ENCODE measurements around the gene IRF6.
"Not testable (repeated sequence)": the region's sequence is repeated elsewhere in the genome, so short reads cannot be mapped to it uniquely, and the experiment has no call there.

Gene IRF6

DNA sequence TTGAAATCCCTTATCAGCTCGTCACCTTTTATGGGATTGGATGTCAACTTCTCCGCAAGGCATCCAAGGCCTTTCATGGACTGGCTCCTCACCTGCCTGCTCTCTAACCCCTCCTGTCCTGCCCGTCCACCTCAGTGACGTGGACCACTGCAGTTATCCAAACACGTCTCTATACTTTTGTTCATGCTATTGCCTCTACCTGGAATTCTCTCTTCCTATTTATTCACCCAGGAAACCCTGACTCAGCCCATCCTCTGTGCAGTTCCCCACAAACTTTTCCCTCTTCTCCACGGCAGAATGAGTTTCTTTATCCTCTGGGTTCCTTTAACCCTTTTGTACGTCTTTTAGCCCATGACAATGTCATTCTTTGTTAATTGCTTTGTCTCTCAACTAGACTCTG is 16.8 kb upstream of the IRF6 start:
- FAIRE-seq, result no peak

DNA sequence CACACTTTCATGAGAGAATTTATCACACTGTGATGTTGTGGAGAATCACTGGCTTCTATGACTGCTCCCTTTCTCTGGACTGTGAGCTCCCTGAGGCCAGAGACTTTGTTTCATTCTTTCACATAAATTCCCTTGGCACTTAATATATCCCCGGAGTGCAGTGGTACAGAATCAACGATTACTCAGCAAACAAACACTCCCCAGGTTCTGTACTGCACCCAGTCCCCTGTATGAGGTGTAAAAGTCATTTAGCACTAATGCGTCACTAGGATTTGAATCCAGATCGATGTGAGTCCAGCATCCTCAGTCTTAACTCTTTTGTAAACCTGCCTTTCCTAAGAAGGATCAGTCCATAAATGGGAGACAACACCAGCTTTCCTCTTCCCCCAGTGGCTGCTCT is 15.0 kb upstream of the IRF6 start:
- no peak for FAIRE-seq

DNA sequence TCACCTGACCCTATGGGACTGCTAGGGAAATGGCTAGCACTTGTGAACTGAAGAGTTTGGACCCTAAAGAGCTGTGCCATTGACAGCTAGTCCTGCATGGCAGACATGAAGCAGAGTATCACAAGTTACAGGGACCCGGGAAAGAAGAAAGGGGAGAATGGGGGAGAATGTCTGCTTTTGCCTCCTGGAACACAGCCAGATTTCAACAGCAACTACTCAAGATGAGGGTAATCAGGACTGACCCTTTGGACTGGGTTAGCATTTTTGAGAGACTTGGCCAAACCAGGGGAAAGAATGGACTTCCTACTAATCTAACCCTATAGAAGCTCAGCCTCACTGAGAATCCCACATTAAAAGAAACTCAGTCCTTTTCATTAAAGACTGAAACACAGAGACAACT is 13.1 kb upstream of the IRF6 start:
- no peak for FAIRE-seq

DNA sequence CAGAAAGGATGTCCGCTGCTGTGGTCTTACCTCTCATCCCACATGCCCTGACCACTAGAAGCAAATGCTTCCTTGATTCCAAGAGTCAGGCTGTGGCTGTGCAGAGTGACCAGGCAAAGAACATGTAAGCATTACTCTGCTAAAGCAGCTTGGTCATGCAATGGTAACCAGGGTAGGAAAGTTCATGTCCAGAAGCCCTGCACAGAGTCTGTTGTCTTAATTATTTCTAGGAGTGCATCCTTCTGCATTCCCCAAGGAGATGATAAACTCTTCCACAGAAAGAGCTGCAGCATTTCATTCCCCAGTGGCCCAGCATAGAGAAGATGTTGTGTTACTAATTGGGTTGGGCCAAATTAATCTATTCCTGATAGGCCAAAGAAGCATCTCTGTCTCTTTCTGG is 11.7 kb upstream of the IRF6 start:
- no peak for FAIRE-seq

DNA sequence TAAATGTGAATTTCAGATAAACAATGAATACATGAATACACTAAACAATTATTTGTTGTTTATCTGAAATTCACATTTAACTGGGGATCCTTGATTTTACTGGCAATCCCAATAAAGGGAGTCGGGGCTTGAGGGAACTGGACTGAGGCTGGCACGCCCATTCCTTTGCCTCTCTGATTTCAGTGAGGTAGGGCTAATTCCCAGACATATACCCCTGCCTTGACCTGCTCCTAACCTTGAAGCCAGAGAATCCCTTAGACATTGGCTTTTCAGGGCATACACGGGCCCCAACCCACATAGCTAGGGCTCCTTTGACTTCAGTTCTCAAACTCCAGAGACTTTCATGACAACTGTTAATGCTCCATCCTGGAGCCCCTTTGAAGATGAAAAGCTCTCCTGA is 11.0 kb upstream of the IRF6 start:
- FAIRE-seq, result no peak

DNA sequence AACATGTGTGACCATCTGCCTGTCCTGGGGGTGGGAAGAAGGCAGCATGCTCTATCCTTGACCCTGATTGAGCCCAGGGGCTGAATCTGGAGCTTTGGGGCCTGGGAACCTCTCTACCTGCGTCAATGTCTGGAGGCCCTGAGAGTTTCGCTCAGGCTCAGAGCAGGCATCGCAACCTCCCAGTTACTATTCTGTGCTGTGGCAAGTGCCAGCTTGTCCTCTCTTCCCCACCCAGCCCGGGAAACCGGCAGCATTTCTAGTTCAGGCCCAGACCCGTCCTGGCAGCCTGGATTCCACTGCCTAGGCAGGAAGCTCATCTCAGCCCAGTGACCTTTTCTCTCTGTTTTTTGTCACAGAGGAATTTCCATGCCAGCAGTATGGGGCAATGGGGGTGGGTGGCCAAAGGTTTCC is 10.0 kb upstream of the IRF6 start:
- FAIRE-seq, result no peak

DNA sequence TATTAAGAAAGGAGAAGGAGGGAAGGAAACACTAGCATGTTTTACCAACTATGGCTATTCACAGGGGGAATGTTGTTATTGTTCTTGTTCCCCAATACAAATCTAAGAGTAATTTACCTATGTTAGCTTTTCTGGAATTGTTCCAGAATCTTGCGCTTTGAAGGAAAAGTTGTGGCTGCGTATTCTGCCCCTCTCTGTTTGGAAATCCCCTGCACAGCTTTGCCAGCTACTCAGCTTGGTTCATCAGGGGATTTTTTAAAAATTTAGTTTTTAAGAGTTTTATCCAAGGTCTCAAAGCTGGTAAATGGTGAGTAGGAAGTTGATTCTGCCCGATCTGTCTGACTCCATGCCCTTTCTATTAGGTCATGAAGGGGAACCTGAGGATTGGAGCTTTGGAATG is 9.5 kb upstream of the IRF6 start:
- FAIRE-seq, result no peak

DNA sequence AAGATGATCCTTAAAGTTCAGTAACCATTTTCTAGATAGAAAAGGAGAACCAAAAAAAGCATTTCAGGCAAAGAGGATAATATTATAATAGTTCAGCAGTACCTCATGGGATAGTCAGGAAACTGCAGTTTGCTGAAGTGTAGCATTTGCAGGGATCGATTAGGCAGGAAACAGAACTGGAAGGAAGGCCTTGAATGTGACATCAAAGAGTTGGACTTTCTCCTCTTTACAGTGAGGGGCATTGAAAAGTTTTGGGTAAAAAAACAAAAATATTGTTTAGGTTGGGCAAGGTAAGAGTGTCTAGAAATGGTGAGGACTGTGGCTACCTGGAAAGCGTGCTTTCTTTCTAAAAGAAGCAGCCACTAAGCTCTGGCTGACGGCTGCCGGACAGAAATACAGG is 8.0 kb upstream of the IRF6 start:
- no peak for FAIRE-seq

DNA sequence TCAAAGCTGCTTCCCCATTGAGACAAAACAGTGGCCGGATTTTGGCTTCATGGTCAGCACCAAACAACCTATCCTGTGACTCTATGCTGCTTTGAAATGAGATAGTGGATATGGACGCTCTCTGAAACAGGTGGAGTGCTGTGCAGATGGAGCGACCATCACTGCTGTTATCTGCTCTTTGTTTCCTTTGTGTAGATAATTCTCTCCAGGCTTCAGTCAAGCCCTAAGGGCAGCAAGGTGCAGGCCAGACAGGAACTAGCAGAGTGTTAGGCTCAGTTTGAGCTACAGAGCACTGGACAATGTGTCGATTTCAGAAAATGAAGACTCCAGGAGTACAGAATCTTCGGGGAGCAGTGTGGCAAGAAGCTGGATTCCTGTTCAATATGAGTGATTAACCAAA is 4.8 kb upstream of the IRF6 start:
- no peak for FAIRE-seq

DNA sequence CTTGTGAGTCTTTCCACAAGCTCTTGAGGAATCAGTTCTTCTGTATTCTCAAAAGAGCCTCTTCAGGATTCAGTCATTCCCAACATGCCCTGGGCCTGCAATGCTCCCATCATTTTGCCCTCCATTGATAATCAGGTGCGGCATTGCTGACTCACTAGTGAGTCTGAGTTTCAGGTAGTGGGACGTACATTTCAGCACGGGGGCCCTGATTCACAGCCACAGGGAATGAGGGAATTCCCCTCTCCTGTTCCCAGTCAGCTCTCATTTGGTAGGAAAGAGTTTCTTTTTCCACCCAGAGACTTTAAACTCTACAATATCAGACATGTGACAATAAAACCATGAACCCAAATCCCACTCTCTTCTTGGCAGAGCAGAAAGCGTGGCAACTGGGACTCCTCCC is 3.7 kb upstream of the IRF6 start:
- no peak for FAIRE-seq

DNA sequence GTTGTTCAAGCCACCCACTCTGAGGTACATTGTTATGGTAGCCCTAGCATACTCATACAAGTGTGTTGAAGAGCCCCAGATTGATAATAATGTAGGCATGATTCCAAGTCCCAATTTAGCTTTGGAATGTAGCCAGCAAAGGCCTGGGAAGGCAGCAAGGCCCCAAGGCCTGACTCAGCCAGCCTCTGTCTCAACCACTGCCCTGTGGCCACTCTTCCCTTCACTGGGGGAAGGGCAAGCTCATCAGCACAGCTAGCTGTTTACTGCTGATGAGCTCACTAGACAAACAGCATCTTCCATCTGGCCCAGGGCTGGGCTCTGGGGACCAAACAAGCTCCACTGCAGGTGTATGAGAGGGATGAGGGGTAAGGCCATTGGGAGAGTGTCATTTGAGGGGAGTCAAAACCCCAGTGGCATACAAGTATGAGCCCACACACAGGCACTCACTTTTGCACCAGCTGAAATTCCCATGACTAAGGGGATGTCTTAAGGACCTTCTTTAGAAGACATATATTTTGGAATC is 2.2 kb upstream of the IRF6 start:
- FAIRE-seq, result no peak

DNA sequence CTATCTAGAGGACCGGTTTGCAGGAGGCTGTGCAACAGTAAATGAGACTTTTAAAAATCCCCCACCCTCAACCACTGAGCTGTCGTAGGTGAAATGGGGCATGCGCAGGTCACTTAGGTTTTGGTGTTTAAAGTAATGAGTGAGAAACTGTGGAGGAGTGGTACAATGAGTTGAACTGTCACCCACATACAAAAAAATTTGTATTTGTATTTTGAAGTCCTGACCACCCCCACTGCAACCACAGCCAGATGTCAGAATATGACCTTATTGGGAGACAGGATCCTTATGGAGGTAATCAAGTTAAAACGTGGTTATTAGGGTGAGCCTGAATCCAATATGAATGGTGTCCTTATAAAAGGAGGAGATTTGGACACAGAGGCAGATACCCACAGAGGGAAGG is 1.6 kb upstream of the IRF6 start:
- FAIRE-seq, result no peak

DNA sequence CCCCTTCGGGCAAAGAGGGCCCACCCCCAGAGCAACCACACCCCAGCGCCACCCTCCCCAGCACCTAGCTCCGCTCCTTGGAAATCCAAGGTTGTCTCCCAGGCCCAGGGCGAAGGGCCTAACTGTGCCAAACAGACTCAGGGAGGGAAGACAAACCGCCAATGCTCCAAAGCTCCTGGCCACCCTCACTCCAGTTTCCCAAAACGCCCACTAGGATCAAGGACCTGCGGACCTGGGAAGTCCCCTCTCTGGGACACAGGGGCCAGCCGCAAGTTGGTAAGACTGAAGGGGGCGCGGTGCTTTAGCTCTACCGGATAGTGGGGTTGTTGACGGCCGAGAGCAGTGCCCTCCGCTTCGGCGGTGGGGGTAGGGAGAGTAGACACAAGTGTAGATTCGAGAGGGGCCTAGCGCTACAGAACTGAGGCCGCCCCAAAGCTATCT is 581 bp downstream of the IRF6 start:
- FAIRE-seq, result no peak

DNA sequence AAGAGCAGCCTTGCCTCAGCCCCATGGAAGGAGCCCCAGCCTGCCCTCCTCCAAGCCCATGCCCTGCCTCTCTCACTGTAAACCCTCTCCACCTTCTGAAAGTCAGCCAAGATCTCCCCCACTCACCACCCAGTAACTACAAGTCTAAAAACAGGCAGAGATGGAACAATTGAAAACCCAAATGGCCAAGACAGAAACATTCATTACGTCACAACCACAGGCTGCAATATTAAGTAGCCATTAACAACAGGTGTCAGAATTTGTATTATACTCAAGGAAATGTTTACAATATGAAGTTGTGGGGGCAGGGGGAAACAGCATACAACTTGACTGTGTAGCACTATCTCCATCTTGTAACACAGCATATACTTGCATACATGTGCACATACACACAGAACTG is 2.4 kb downstream of the IRF6 start:
- FAIRE-seq, result no peak

DNA sequence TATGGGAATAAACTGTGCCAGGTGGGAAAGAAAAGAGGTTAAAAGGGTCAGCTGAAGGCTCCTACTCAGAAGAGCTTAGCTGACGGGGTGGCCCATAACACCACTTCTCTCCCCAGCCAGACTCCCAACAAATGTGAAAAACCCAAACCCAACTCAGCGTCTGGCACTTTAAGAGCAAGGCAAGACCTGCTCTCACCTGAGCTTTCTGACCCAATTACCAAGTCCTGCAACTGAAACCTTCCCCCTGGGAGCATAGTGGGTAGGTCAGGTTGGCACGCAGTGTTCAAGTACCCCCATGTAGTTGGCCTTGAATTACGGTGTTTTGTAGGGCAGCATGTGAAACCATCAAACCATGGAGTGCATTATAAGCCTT is 3.2 kb downstream of the IRF6 start:
- no peak for FAIRE-seq

DNA sequence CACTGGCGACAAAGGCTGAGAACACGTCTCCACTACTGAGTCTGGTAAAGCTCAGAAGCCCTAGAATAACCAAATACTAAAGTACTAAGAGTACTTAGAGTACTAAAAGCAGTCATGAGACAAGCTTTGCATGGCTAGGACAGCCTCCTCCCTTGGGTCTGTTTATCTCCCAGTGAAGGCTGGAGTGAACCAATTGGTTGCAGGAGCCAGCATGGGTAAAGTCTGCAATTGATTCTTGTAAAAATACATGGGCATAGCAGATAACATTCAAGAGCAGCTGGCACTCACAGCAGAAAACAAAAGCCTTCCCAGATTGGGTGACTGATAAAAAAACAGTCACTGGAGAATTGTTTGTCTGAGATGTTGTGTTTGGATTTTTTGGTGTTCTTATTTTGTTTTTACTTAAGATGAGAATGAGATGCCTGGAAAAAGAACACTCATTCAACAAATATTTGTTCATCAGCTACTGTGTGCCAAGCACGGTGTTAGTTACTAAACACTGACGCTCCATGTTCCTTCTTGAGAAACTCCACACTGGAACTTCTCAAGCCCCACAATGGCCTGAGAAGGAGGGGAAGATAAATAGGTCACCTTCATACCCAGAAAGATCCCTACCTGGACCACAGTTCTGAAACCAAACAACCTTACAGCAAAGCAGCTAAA is 3.7 kb downstream of the IRF6 start:
- FAIRE-seq, result no peak

DNA sequence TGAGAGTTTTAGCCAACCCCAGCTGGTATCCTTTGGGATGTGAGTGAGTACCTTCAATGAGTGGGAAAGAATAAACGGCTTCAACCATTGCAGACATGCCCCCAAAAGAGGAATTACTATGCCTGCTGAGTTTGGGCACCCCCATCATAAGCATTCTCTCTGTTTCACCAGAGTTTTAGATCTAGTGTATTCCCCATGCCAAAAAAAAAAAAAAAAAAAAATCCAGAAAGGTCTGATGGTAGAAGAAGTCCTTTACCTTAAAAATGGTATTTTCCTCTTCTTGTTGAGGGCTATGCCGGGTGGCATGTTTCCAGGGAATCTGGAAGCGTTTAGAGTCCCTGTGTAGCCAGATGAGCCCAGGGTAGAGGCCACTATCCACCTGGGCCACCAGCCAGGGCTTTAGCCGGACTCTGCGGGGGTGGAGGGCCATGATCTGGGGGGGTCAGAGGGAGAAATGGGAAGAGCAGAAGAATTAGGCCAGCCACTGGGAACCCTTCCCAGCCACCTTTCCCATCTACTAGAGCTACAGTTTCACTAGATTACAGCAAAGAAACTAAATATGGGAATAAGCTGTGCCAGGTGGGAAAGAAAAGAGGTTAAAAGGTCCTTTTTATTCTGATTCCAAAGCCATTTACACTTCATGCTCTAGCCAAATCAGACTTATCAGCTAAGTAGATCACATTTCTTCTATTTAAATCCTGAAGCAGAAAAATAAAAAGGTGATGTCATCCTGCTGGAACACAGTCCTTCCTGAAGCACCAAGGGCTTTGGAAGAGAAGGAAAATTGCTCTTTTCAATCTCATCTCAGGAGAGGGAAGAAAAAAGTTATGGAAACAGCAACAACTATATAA is 4.7 kb downstream of the IRF6 start:
- no peak for FAIRE-seq

DNA sequence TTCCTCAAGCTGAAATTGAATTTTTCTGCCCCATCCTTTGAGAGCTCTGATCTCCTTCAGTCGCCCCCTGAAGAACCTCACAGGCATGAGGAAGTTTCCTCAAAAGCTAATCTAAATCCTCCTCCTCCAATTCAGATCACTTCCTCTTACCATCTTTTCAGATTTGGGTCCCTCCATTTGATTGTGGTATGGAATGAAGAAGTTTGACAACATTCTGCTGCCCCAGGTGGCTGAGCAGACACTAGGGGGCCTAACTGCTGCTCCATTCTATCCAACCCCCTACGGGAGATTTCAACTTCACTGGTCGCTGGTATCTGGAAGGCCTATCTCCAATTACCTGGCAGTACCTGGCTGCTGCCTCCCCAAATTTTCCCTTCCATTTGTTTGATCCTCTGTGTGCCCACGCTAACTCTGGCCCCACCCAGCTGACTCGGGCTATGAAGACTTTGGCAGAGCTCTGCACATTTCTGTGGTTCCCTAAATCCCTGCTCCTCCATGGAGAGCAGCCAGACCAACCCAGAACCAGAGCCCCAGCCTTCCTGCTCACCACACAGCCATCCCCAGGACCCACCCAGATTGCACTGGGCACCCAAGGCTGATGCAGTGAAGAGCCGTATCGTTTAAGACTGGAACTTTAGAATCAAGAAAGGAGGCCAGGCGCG is 7.8 kb downstream of the IRF6 start:
- FAIRE-seq, result no peak

DNA sequence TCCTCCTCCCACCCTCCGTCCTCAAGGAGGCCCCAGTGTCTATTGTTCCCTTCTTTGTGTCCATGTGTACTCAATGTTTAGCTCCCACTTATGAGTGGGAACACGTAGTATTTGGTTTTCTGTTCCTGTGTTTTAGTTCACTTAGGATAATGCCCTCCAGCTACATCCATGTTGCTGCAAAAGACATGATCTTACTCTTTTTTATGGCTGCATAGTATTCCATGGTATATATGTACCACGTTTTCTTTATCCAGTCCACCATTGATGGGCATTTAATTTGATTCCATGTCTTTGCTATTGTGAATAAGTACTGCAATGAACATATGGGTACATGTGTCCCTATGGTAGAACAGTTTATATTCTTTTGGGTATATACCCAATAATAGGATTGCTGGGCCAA is 12.2 kb downstream of the IRF6 start:
- not testable (repeated sequence) for FAIRE-seq

DNA sequence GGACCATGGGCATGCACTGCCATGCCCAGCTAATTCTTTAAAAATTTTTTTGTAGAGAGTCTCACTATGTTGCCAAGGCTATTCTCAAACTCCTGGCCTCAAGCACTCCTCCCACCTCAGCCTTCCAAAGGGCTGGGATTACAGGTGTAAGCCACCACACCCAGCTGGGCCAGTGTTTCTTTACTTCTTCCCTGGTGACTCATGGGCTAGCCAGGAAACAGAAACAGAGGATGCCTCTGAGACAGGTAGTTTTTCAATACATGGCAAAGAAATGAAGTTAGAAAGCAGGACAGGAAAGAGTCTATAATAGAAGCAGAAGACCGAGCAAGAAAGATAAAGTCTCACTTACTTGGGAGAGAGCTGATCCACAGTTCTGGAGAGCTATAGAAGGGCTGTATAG is 14.0 kb downstream of the IRF6 start:
- no peak for FAIRE-seq

DNA sequence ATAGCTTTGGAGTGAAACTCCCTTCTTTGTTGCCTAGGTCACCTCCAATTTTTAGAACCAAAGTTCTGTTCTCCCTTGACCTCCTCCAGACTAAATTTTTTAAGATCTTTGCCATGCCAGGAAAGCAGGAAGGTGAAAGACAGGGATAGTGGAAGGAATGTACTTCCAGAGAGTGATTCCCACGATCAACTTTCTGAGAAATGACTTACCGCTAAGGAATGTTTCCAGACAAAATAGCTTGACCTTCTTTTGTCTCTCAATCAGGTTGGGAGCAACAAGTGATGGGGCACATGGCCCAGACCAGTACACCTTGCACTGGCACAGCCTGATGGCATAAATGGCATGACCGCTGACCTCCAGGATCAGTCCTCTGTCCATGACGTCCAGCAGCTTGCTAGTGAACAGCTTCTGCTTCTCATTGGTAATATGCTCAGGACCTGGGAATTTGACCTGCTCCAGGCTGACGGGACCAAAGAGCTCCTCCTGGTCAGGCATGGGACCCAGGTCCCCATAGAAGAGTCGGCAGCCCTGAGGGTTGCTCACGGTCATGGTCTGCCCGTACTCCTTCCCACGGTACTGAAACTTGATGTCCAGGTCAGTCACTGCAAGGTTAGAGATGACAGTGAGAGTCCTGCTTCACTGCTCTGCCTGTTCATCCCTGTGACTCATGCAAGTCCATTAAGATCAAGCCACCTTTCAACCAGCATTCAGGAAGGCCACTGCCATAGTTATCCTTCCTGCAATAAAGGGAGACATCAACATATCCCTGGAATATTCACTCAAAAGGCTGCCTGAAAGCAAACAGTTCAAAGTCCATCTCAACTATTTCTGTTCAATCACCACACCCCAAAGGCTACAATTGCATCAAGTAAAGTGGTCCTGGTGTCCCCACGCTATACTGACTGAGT is 15.4 kb downstream of the IRF6 start:
- FAIRE-seq, result no peak

DNA sequence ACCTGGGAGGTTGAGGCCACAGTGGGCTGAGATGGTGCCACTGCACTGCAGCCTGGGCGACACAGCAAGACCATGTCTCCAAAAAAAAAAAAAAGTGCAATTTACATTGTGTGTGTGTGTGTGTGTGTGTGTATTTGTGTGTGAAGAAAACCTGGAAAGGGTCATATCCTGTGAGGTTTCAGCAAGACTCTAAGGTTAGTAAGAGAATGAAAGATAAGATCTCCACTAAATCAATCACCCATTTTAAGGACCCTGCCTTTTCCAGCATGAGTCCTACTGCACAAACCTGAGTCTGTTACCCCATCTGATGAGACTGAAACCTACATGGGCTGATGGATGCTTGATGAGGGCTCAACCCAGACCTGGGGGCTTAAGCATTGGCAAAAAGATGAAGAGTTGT is 16.7 kb downstream of the IRF6 start:
- no peak for FAIRE-seq

DNA sequence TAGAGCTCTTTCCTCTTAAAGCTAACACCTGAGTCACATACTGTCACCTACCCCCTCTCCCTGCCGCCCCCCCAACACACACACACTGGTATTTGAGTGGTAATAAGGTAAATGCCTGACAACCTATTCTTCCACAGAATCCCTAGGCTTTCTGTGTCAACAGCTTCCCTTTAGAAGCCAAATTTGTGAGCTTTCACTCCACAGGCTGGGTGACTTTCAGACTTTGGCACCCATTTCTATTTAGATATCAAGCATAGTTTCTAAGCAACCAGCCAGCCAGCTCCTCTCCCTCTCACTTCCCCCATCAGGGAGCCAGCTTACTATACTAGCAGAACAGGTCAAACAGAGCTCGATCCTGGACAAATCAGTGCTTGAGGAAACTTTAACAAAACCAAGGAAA is 18.4 kb downstream of the IRF6 start:
- no peak for FAIRE-seq

All from A204.1 (cell line).